HepG2 (cell line): ENCODE results near the gene DHX8. TPM values are rescaled to one million over a fixed set of nuclear protein-coding genes. Genes with fewer than 3 reads are reported as not detected.
"Not testable (repeated sequence)": the region's sequence is repeated elsewhere in the genome, so short reads cannot be mapped to it uniquely, and the experiment has no call there.

Experiments
- ATAC-seq: fragments of 200-7000 bp; cut with Tn5 transposase; 3 replicates; pipeline ENCODE4 v1.9.1; 2020; ENCODE audit warnings: mild to moderate bottlenecking, moderate library complexity
- BruUV-seq: library from RNA; stranded (reverse); fragments of 400-500 nt; replicated peaks from 2 replicates; lab custom pipeline; 2021; lab: Mats Ljungman, UMichigan
- CTCF ChIA-PET: fragments of 300-600 bp; formaldehyde crosslinking; extraction: SDS; loops from one replicate; lab custom pipeline; 2021; ENCODE audit warnings: low total read pairs, inconsistent platforms, low intra/inter-chr PET ratio; lab: Yijun Ruan, JAX
- POLR2A ChIA-PET: fragments of 350-600 bp; sonication (Branson Sonifier 250); formaldehyde crosslinking; loops from one replicate; lab custom pipeline; 2020; ENCODE audit warnings: antibody characterized with exemption, inconsistent platforms; lab: Yijun Ruan, JAX
- DNase-seq: peaks from one replicate; pipeline ENCODE4 v3.0.0-alpha.2; 2015; ENCODE audit warnings: low spot score
- FAIRE-seq: peaks from 3 replicates; lab custom pipeline; 2011; peaks lifted over from hg19 to GRCh38; lab: Jason Lieb, UNC
- H2AFZ ChIP-seq: one replicate; pipeline ENCODE4 v1.6.1; 2011; ENCODE audit warnings: low read length, inconsistent platforms
- H3K27ac ChIP-seq: fragments of 300-600 bp; 3 replicates; pipeline ENCODE4 v1.8.0; 2011; ENCODE audit warnings: mixed run types, mild to moderate bottlenecking, mixed read lengths, low read length, inconsistent platforms; ENCODE audit not compliant: insufficient read depth; ENCODE audit errors: extremely low read length
- H3K27me3 ChIP-seq, 2 experiments: fragments of 200-600 bp in 1 of 2; 2 replicates in 1 of 2; 3 replicates in 1 of 2; pipeline versions ENCODE4 v1.6.0 to v1.8.0; 2011; ENCODE audit warnings: low read length in 2 of 2, mild to moderate bottlenecking in 2 of 2, moderate library complexity in 2 of 2, inconsistent platforms in 1 of 2; ENCODE audit not compliant: insufficient read depth in 2 of 2, control insufficient read depth in 1 of 2
- H3K36me3 ChIP-seq, 2 experiments: fragments of 200-600 bp in 1 of 2; replicated peaks in 1 of 2; 2 replicates in 1 of 2; 3 replicates in 1 of 2; pipeline versions ENCODE4 v1.5.1 to v1.8.0; 2011; ENCODE audit warnings: low read length in 2 of 2, inconsistent platforms in 1 of 2; ENCODE audit not compliant: insufficient read depth in 2 of 2, control insufficient read depth in 1 of 2
- H3K4me1 ChIP-seq: 2 replicates; pipeline ENCODE4 v1.5.1; 2012; ENCODE audit warnings: low read length, inconsistent platforms; ENCODE audit not compliant: insufficient read depth
- H3K4me2 ChIP-seq: 2 replicates; pipeline ENCODE4 v1.6.0; 2011; ENCODE audit warnings: low read depth, low read length, inconsistent platforms
- H3K4me3 ChIP-seq, 3 experiments: fragments of 200-600 bp in 1 of 3; sonication (generic), shearing (Covaris generic) in 1 of 3; replicated peaks in 1 of 3; 2 replicates each; pipeline ENCODE4 v1.5.1; 2011 to 2016; ENCODE audit warnings: low read length in 3 of 3, inconsistent platforms in 2 of 3, low read depth in 2 of 3, mild to moderate bottlenecking in 2 of 3, control low read depth in 1 of 3, mixed read lengths in 1 of 3; ENCODE audit not compliant: insufficient read depth in 1 of 3
- H3K79me2 ChIP-seq: one replicate; pipeline ENCODE4 v1.6.1; 2011; ENCODE audit warnings: low read length, inconsistent platforms; ENCODE audit not compliant: insufficient read depth
- H3K9ac ChIP-seq: 2 replicates; pipeline ENCODE4 v1.6.0; 2011; ENCODE audit warnings: mild to moderate bottlenecking, low read depth, low read length, inconsistent platforms; ENCODE audit not compliant: insufficient read depth
- H3K9me3 ChIP-seq: 2 replicates; pipeline ENCODE4 v1.5.1; 2012; ENCODE audit warnings: mild to moderate bottlenecking, low read length
- H4K20me1 ChIP-seq: 2 replicates; pipeline ENCODE4 v1.6.0; 2011; ENCODE audit warnings: inconsistent platforms, mild to moderate bottlenecking, low read length, moderate library complexity; ENCODE audit not compliant: insufficient read depth
- AHR ChIP-seq: IDR thresholded peaks from 2 replicates; pipeline ENCODE4 v1.6.1; 2018; ENCODE audit warnings: missing genetic modification reagents, missing compliant biosample characterization
- CERS6 ChIP-seq: sonication (generic); formaldehyde crosslinking; IDR thresholded peaks from 2 replicates; pipeline ENCODE4 v1.5.0; 2020; ENCODE audit warnings: missing genetic modification reagents
- CHD4 ChIP-seq: fragments of 200-600 bp; sonication (generic); IDR thresholded peaks from 2 replicates; pipeline ENCODE4 v1.7.0; 2017; ENCODE audit warnings: mild to moderate bottlenecking, low read length, borderline replicate concordance
- GATAD2A ChIP-seq: IDR thresholded peaks from 2 replicates; pipeline ENCODE4 v1.6.1; 2016
- MED8 ChIP-seq: sonication (generic); formaldehyde crosslinking; IDR thresholded peaks from 2 replicates; pipeline ENCODE4 v1.8.1; 2023; ENCODE audit warnings: mild to moderate bottlenecking, missing genetic modification reagents; ENCODE audit not compliant: insufficient replicate concordance
- NR2C2 ChIP-seq: sonication (generic); formaldehyde crosslinking; IDR thresholded peaks from 2 replicates; pipeline ENCODE4 v1.4.0; 2020; ENCODE audit warnings: missing genetic modification reagents, mild to moderate bottlenecking, moderate library complexity, borderline replicate concordance
- RXRA ChIP-seq: sonication (generic); formaldehyde crosslinking; IDR thresholded peaks from 2 replicates; pipeline ENCODE4 v1.5.1; 2020; ENCODE audit warnings: missing genetic modification reagents
- SALL1 ChIP-seq: sonication (generic); formaldehyde crosslinking; IDR thresholded peaks from 2 replicates; pipeline ENCODE4 v1.8.0; 2022; ENCODE audit warnings: mild to moderate bottlenecking, missing genetic modification reagents
- SMARCE1 ChIP-seq: fragments of 450-650 bp; IDR thresholded peaks from 2 replicates; pipeline ENCODE4 v1.6.1; 2017; ENCODE audit warnings: borderline replicate concordance
- TARDBP ChIP-seq: sonication (generic); formaldehyde crosslinking; IDR thresholded peaks from 2 replicates; pipeline ENCODE4 v1.8.0; 2022; ENCODE audit warnings: mild to moderate bottlenecking, missing genetic modification reagents
- ZBTB26 ChIP-seq: IDR thresholded peaks from 2 replicates; pipeline ENCODE4 v1.6.1; 2016; ENCODE audit warnings: missing compliant biosample characterization, missing genetic modification reagents, borderline replicate concordance
- ZMYM3 ChIP-seq: sonication (generic); formaldehyde crosslinking; IDR thresholded peaks from 2 replicates; pipeline ENCODE4 v1.5.1; 2020; ENCODE audit warnings: mild to moderate bottlenecking, missing genetic modification reagents
- ZNF232 ChIP-seq: sonication (generic); formaldehyde crosslinking; IDR thresholded peaks from 2 replicates; pipeline ENCODE4 v1.4.0; 2020; ENCODE audit warnings: missing genetic modification reagents, borderline replicate concordance
- ZSCAN30 ChIP-seq: sonication (generic); formaldehyde crosslinking; IDR thresholded peaks from 2 replicates; pipeline ENCODE4 v1.5.0; 2020; ENCODE audit warnings: mild to moderate bottlenecking, missing genetic modification reagents
- WGBS: methylation state at CpG from one replicate; pipeline ENCODE4 v1.1.6; 2017; ENCODE audit warnings: low lambda C conversion rate; 5-methylcytosine and 5-hydroxymethylcytosine counted together
- in situ Hi-C: cut with HindIII; loops from 2 replicates; pipeline ENCODE4 v1.10.0; 2017; ENCODE audit warnings: low pct_unique_long_range_greater_than_20kb; ENCODE audit not compliant: extremely low pct_ligation_motif_present
- intact Hi-C: fragments of 100-400 bp; cut with micrococcal nuclease; formaldehyde crosslinking; loops from one replicate; pipeline ENCODE4 v1.10.0; 2022; ENCODE audit not compliant: unreplicated experiment
- polyA plus RNA-seq, 8 experiments: library from polyadenylated mRNA; depleted of rRNA in 3 of 8; stranded (reverse) in 7 of 8; unstranded in 1 of 8; fragments of >200 nt; fragmentation: Illumina TruSeq in 4 of 8; extraction: Trizol in 4 of 8; gene quantifications; 2 replicates each; pipeline versions ENCODE4 v1.2.1 to v1.2.3, GENCODE V29; 2011 to 2016; ENCODE audit warnings: low read depth in 4 of 8, missing spikeins in 1 of 8, mixed read lengths in 1 of 8; ENCODE audit not compliant: insufficient read depth in 1 of 8
- total RNA-seq, 5 experiments: library from RNA; depleted of rRNA; stranded (reverse); fragments of >200 nt; fragmentation: Illumina TruSeq; extraction: Trizol; gene quantifications; 2 replicates each; pipeline ENCODE4 v1.2.3, GENCODE V29; 2016; ENCODE audit warnings: low read depth in 1 of 5
- TF ChIP-seq, protein P1 (sequence below): sonication (generic); formaldehyde crosslinking; conservative IDR thresholded peaks from 2 replicates; pipeline ENCODE4 v1.4.0; 2020; ENCODE audit warnings: mild to moderate bottlenecking, missing genetic modification reagents, moderate library complexity

The DHX8 gene
- total and polyA plus RNA-seq, 2 of the 13 experiments (the other 11 are each of a cell fraction or from before 2014, with no cell fraction given): 24.8 to 48.9 TPM

GRCh38 chr17:43459878-43460277 is 23.9 kb upstream of the DHX8 start:
- DNase-seq, intact Hi-C loops: not testable (repeated sequence)

GRCh38 chr17:43461185-43461584 is 22.6 kb upstream of the DHX8 start:
- no peak overlapping the region for H3K4me3 ChIP-seq
- no peak for DNase-seq
- POLR2A ChIA-PET: interaction anchor here (0.6 to 1.7 kb wide), 4 partner anchors 15 to 93 kb away, joined by 3 to 10 read pairs (median 4); partner anchors contain the start of gene ARL4D
- no peak overlapping the region for H3K9ac ChIP-seq
- peaks cover 75% of the 10 kb centered on the region for H3K4me1 ChIP-seq
- no peak overlapping the region for H2AFZ ChIP-seq
- H3K4me2 ChIP-seq: no peak overlapping the region
- peak overlapping the region; percentile 3 for H3K27ac ChIP-seq
- BruUV-seq: no TSS peak
- ATAC-seq: no peak
- H3K79me2 ChIP-seq: no peaks in the 10 kb centered on the region
- H4K20me1 ChIP-seq: no peaks in the 10 kb centered on the region
- no peak for FAIRE-seq
- intact Hi-C loops (no loop called here), in situ Hi-C loops (no loop called here)
- H3K9me3 ChIP-seq: no peaks in the 10 kb centered on the region
- 49% methylated on average over 1 of the region's 1 CpG for WGBS
- CTCF ChIA-PET: no interaction called here
- no peaks in the 10 kb centered on the region for H3K36me3 ChIP-seq
- H3K27me3 ChIP-seq: no peaks in the 10 kb centered on the region
- no peak for TF ChIP-seq TARDBP
- TF ChIP-seq MED8 (CRISPR knock-in tag): no peak
- TF ChIP-seq GATAD2A (CRISPR knock-in tag): peak; percentile 33; the same call in 1 of the 2 replicates
- no peak for TF ChIP-seq SALL1 (CRISPR knock-in tag)
- TF ChIP-seq, protein P1, sequence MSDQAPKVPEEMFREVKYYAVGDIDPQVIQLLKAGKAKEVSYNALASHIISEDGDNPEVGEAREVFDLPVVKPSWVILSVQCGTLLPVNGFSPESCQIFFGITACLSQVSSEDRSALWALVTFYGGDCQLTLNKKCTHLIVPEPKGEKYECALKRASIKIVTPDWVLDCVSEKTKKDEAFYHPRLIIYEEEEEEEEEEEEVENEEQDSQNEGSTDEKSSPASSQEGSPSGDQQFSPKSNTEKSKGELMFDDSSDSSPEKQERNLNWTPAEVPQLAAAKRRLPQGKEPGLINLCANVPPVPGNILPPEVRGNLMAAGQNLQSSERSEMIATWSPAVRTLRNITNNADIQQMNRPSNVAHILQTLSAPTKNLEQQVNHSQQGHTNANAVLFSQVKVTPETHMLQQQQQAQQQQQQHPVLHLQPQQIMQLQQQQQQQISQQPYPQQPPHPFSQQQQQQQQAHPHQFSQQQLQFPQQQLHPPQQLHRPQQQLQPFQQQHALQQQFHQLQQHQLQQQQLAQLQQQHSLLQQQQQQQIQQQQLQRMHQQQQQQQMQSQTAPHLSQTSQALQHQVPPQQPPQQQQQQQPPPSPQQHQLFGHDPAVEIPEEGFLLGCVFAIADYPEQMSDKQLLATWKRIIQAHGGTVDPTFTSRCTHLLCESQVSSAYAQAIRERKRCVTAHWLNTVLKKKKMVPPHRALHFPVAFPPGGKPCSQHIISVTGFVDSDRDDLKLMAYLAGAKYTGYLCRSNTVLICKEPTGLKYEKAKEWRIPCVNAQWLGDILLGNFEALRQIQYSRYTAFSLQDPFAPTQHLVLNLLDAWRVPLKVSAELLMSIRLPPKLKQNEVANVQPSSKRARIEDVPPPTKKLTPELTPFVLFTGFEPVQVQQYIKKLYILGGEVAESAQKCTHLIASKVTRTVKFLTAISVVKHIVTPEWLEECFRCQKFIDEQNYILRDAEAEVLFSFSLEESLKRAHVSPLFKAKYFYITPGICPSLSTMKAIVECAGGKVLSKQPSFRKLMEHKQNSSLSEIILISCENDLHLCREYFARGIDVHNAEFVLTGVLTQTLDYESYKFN (CRISPR knock-in tag): peak; percentile 61
- TF ChIP-seq RXRA (CRISPR knock-in tag): no peak
- TF ChIP-seq CERS6 (CRISPR knock-in tag): no peak
- TF ChIP-seq CHD4: no peak
- TF ChIP-seq AHR (CRISPR knock-in tag): no peak
- no peak for TF ChIP-seq ZNF232 (CRISPR knock-in tag)
- TF ChIP-seq SMARCE1: no peak
- TF ChIP-seq ZBTB26 (CRISPR knock-in tag): no peak
- TF ChIP-seq NR2C2 (CRISPR knock-in tag): no peak

More at GRCh38 chr17:43459878-43460277, 23.9 kb upstream of the DHX8 start:
- BruUV-seq, H3K9me3 ChIP-seq, H3K36me3 ChIP-seq, H2AFZ ChIP-seq, in situ Hi-C loops, FAIRE-seq, CTCF ChIA-PET, H3K27me3 ChIP-seq, H4K20me1 ChIP-seq, H3K9ac ChIP-seq, H3K4me2 ChIP-seq, H3K4me3 ChIP-seq, H3K27ac ChIP-seq, ATAC-seq, H3K79me2 ChIP-seq: not testable (repeated sequence)
- POLR2A ChIA-PET: interaction anchor here (0.6 to 4.9 kb wide), 4 partner anchors 10 to 109 kb away, joined by 3 to 65 read pairs (median 28); partner anchors contain the start of gene ARL4D
- peaks cover 75% of the 10 kb centered on the region for H3K4me1 ChIP-seq
- 93% methylated on average over 5 of the region's 5 CpGs for WGBS
- peak; percentile 86 for TF ChIP-seq ZMYM3 (CRISPR knock-in tag)
- 0 out of 2 replicates have a peak, but pooled peaks have one; percentile 26 for TF ChIP-seq ZSCAN30 (CRISPR knock-in tag)
